AG10803 (cell line): ENCODE measurements around the gene IPO9.

Experiments
- DNase-seq: peaks from one replicate; pipeline ENCODE4 v3.0.0; 2010; ENCODE audit warnings: low read depth
- H3K4me3 ChIP-seq: 2 replicates; pipeline ENCODE4 v1.5.1; 2011; ENCODE audit warnings: mild to moderate bottlenecking, low read length, control low read depth
- CTCF ChIP-seq: conservative IDR thresholded peaks from 2 replicates; pipeline ENCODE4 v1.5.1; 2011; ENCODE audit warnings: mild to moderate bottlenecking, low read length, control low read depth, inconsistent platforms

IPO9 gene

DNA sequence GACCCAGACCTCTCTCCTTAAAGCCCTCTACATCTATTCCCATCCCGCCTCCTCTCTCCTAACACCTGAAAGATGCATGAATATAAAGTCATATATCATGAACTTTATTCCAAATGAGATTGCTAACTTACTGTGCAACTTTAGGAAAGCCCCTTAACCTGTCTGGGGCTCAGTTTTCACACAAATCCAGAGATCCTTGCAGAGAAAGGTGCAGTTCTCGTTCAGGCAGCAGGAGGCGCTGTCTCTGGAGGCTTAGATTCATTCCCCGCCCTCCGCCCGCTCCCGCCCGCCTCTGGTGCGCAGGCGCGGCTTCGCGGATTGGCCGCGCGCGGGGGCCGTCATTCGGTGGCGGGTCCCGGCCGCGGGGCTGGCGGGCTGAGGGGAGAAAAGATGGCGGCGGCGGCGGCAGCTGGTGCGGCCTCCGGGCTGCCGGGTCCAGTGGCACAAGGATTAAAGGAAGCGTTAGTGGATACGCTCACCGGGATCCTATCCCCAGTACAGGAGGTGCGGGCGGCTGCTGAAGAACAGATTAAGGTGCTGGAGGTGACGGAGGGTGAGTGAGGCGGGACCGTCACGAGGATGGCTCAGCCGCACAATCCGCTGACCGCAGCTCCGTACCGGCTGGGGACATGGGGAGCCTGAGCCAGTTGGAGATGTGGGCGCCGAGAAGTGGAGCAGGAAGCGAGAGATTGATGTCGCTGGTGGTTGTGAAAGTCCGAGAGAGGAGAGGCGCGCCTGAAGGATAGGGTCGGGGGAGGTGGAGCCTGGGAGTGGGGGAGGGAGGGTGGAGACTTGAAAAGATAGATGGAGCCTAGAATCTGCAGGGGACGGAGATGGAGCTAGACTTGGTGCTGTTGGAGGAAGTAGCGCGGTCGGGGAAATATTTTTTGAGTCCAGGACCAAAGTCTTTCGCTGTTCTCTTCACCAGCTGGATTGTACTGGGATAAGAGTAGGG, at the start of gene IPO9:
TSS of gene IPO9 (plus strand) at position 338 of the 955 bp plus-strand sequence. CDS start at position 391, 53 bp downstream.
- TF ChIP-seq CTCF, result peak; percentile 85
- peak within 1 kb of the TSS; percentile 100 for H3K4me3 ChIP-seq
- DNase-seq, result peak; percentile 90

- no peak for DNase-seq
- no peak overlapping the region for H3K4me3 ChIP-seq
- TF ChIP-seq CTCF, result no peak
Observed at GRCh38 chr1:201779351-201779880, 49.5 kb upstream of the IPO9 start.

DNA sequence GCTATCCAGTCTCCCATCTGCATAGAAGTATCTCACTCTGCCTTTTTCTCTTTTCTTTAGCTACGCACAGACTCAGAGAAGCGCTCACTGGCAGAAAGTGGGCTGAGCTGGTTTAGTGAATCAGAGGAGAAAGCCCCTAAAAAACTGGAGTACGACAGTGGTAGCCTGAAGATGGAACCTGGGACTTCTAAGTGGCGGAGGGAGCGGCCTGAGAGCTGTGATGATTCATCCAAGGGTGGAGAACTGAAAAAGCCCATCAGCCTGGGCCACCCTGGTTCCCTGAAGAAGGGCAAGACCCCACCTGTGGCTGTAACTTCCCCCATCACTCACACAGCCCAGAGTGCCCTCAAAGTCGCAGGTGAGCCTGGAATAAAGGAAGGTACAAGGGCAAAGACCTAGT, 48.0 kb upstream of the IPO9 start:
- DNase-seq, result no peak
- TF ChIP-seq CTCF, result no peak
- H3K4me3 ChIP-seq, result no peak overlapping the region

GRCh38 chr1:201781437-201781836, 47.5 kb upstream of the IPO9 start:
- no peak for TF ChIP-seq CTCF
- no peak overlapping the region for H3K4me3 ChIP-seq
- no peak for DNase-seq

DNA sequence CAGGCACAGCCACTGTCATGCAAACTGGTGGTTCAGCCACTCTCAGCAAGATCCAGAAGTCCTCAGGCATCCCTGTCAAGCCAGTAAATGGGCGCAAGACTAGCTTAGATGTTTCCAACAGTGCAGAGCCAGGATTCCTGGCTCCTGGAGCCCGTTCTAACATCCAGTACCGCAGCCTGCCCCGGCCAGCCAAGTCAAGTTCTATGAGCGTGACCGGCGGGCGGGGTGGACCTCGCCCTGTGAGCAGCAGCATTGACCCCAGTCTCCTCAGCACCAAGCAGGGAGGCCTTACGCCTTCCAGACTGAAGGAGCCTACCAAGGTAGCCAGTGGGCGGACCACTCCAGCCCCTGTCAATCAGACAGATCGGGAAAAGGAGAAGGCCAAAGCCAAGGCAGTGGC, 46.6 kb upstream of the IPO9 start:
- DNase-seq, result no peak
- no peak overlapping the region for H3K4me3 ChIP-seq
- TF ChIP-seq CTCF, result no peak

DNA sequence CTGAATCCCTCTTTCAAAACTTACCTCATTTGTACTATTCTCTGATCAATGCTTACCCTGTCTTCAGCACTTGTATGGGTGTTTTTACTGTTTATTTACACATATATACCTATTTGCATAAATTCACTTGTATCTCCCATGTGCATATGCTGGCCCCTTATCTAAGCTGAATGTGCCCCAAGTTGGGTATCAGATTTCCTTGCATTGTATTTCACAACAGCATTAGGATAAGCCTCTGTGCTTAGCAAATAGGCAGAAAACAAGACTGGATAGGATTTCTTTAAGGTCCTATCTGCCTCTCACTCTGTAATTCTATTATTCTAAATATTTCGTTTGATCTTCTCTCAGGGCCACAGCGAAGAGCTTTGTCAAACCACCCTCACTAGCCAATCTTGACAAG, 45.9 kb upstream of the IPO9 start:
- no peak overlapping the region for H3K4me3 ChIP-seq
- no peak for DNase-seq
- no peak for TF ChIP-seq CTCF

GRCh38 chr1:201783572-201783971, 45.4 kb upstream of the IPO9 start:
- H3K4me3 ChIP-seq, result no peak overlapping the region
- DNase-seq, result no peak
- TF ChIP-seq CTCF, result 0 out of 2 replicates have a peak, but pooled peaks have one; percentile 11
